ENCODE data around the gene OPRPN.

OPRPN gene, protein sequence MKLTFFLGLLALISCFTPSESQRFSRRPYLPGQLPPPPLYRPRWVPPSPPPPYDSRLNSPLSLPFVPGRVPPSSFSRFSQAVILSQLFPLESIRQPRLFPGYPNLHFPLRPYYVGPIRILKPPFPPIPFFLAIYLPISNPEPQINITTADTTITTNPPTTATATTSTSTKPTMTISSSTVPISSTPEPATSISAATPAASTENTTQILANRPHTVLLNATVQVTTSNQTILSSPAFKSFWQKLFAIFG

DNA sequence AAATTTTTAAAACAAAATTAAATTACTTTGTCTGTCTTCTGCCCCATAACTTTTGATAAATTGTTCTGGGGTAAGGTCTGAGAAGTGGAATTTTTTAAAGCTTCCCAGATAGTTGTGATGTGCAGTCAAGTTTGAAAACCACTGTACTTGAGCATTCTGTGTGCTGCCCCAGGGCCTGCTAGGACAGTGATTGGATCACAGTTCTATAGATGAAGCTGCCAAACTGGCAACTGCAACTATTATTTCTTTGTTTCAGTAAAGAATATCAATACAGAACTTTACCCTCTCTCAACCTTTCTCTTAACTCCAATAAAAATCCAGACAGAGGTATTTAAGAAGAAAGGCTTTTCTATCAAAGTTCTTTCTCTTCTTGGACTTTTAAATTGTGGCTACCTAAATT, at the start of gene OPRPN:
Gene OPRPN, plus strand, starts transcription at position 361 of the 400 bp plus-strand sequence. CDS start 1,346 bp downstream, outside the sequence.
- Histone ChIP-seq H3K4me3 (ENCODE audit: insufficient read length, low read depth) (no peak within 1 kb of the TSS), H3K4me1 (ENCODE audit: insufficient read depth, insufficient read length) (no peaks in the 10 kb centered on the region), H3K27me3 (ENCODE audit: insufficient read depth, insufficient read length) (no peaks in the 10 kb centered on the region), H3K9ac (ENCODE audit: insufficient read length, low read depth) (no peak within 1 kb of the TSS), H3K9me3 (ENCODE audit: insufficient read depth, low read length) (no peaks in the 10 kb centered on the region), H3K36me3 (ENCODE audit: insufficient read depth, insufficient read length, low read length) (no peaks in the 10 kb centered on the region)
- TF ChIP-seq ZNF274 (IDR thresholded peaks at IDR 0.05; ENCODE audit: low read depth, low read length) = no peak
- TF ChIP-seq SUZ12 (IDR thresholded peaks at IDR 0.05; ENCODE audit: extremely low read depth, insufficient read depth, insufficient read length) = no peak
- no peak for TF ChIP-seq YY1 (IDR thresholded peaks at IDR 0.05; ENCODE audit: insufficient read depth, insufficient read length)
- no peak for DNase-seq (ENCODE audit: low read depth, low spot score)

DNA sequence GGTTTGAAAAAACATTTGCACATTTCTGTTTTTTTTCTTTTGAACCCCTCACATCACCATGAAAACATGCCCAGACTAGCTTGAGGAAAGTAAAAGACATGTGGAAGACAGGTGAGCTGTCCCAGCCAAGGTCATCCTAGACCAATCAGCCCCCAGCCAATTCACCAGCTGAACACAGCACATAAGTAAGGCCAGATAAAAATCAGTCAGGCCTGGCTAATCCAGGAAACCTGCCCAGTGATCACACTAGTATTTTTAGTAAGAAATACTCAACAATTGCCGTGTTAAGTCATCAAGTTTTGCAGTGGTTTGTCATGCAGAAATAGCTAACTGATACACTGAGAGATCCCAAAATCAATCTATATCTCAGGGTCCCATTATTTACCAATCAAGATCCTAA, 41.6 kb upstream of the OPRPN start:
- no peak overlapping the region for H3K4me3 ChIP-seq (ENCODE audit: insufficient read length, low read depth)
- H3K4me1 ChIP-seq (ENCODE audit: insufficient read depth, insufficient read length) = no peaks in the 10 kb centered on the region
- no peak for DNase-seq (ENCODE audit: low read depth, low spot score)
- no peaks in the 10 kb centered on the region for H3K36me3 ChIP-seq (ENCODE audit: insufficient read depth, insufficient read length, low read length)
- H3K9ac ChIP-seq (ENCODE audit: insufficient read length, low read depth) = no peak overlapping the region
- H3K27me3 ChIP-seq (ENCODE audit: insufficient read depth, insufficient read length) = no peaks in the 10 kb centered on the region
- no peak for TF ChIP-seq YY1 (IDR thresholded peaks at IDR 0.05; ENCODE audit: insufficient read depth, insufficient read length)
- no peak for TF ChIP-seq ZNF274 (IDR thresholded peaks at IDR 0.05; ENCODE audit: low read depth, low read length)
- TF ChIP-seq SUZ12 (IDR thresholded peaks at IDR 0.05; ENCODE audit: extremely low read depth, insufficient read depth, insufficient read length) = no peak
- H3K9me3 ChIP-seq (ENCODE audit: insufficient read depth, low read length) = no peaks in the 10 kb centered on the region

DNA sequence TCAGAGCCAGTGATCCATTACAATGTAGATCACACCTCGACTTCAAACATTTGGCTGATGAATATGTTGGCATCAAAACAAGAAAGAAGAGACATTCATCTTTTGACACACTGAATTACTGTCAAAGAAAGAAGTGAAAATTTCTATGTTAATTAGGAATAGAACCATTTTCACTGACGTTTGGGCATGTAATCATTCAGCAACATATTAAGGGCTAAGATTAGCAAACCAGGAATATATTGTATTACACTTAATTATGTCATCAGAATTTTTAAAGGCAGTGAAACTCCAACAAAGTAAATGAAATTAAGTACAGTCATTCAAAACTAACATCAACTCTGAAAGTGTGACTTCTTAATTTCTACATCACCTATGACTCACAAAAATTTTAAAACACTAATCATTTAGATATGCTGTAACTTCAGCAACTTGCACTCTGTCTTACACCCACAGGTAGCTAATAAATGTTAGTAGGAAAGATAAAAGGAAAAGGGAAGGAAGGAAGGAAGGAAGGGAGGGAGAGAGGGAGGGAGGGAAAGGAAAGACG, 38.6 kb upstream of the OPRPN start:
- H3K9me3 ChIP-seq (ENCODE audit: insufficient read depth, low read length) = no peaks in the 10 kb centered on the region
- no peaks in the 10 kb centered on the region for H3K36me3 ChIP-seq (ENCODE audit: insufficient read depth, insufficient read length, low read length)
- no peak overlapping the region for H3K4me3 ChIP-seq (ENCODE audit: insufficient read length, low read depth)
- H3K9ac ChIP-seq (ENCODE audit: insufficient read length, low read depth) = no peak overlapping the region
- TF ChIP-seq SUZ12 (IDR thresholded peaks at IDR 0.05; ENCODE audit: extremely low read depth, insufficient read depth, insufficient read length) (no peak), YY1 (IDR thresholded peaks at IDR 0.05; ENCODE audit: insufficient read depth, insufficient read length) (no peak)
- no peaks in the 10 kb centered on the region for H3K27me3 ChIP-seq (ENCODE audit: insufficient read depth, insufficient read length)
- no peaks in the 10 kb centered on the region for H3K4me1 ChIP-seq (ENCODE audit: insufficient read depth, insufficient read length)
- no peak for DNase-seq (ENCODE audit: low read depth, low spot score)

DNA sequence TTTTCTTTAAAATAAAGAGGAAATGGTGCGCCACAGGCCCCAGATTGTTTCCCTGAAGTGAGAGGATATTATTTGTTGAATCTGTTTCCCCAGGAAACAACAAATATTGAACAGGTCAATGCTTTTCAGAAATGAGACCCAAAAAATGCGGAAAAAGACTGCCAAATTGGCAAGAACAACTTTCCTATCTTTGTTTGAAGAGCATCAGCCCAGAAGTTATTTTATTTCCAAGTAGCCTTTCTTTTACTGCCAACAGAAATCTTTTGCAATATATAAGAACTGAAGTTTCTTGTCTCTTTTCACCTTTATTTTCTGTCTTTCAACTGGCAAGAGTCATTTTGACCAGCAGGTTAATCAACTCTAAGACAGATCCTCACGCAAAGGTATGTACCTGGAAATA, 37.3 kb upstream of the OPRPN start, which contains the start of gene SMR3A:
Gene SMR3A, plus strand, starts transcription at position 301 of the 400 bp plus-strand sequence. CDS start 1,356 bp downstream, outside the sequence.
- DNase-seq (ENCODE audit: low read depth, low spot score) = no peak
- Histone ChIP-seq H3K36me3 (ENCODE audit: insufficient read depth, insufficient read length, low read length) (no peaks in the 10 kb centered on the region), H3K27me3 (ENCODE audit: insufficient read depth, insufficient read length) (no peaks in the 10 kb centered on the region), H3K4me3 (ENCODE audit: insufficient read length, low read depth) (no peak within 1 kb of the TSS), H3K9me3 (ENCODE audit: insufficient read depth, low read length) (no peaks in the 10 kb centered on the region), H3K4me1 (ENCODE audit: insufficient read depth, insufficient read length) (no peaks in the 10 kb centered on the region), H3K9ac (ENCODE audit: insufficient read length, low read depth) (no peak within 1 kb of the TSS)
- no peak for TF ChIP-seq SUZ12 (IDR thresholded peaks at IDR 0.05; ENCODE audit: extremely low read depth, insufficient read depth, insufficient read length)
- TF ChIP-seq YY1 (IDR thresholded peaks at IDR 0.05; ENCODE audit: insufficient read depth, insufficient read length) = no peak
- TF ChIP-seq ZNF274 (IDR thresholded peaks at IDR 0.05; ENCODE audit: low read depth, low read length) = no peak

DNA sequence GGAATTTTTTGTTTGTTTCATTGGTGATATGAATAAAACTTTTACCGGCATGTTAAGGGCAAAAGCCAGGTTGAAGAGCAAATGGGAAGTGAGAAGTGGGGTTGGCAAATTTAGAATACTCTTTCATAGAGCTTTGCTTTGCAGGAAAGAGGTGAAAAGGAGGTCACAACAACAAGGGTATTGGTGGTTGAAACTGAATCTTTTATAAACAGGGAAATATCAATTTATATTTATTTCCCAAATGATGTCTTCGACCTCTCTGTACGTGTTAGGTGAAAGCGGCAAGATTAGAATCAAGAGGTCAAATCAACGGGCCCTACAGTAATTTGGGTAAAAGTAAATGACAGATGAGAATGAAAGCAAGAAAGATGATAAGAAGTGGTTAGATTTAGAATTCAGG, 33.7 kb upstream of the OPRPN start:
- H3K27me3 ChIP-seq (ENCODE audit: insufficient read depth, insufficient read length) = no peaks in the 10 kb centered on the region
- H3K9ac ChIP-seq (ENCODE audit: insufficient read length, low read depth) = no peak overlapping the region
- no peaks in the 10 kb centered on the region for H3K36me3 ChIP-seq (ENCODE audit: insufficient read depth, insufficient read length, low read length)
- no peak overlapping the region for H3K4me3 ChIP-seq (ENCODE audit: insufficient read length, low read depth)
- TF ChIP-seq ZNF274 (IDR thresholded peaks at IDR 0.05; ENCODE audit: low read depth, low read length) (no peak), SUZ12 (IDR thresholded peaks at IDR 0.05; ENCODE audit: extremely low read depth, insufficient read depth, insufficient read length) (no peak), YY1 (IDR thresholded peaks at IDR 0.05; ENCODE audit: insufficient read depth, insufficient read length) (no peak)
- no peaks in the 10 kb centered on the region for H3K9me3 ChIP-seq (ENCODE audit: insufficient read depth, low read length)
- H3K4me1 ChIP-seq (ENCODE audit: insufficient read depth, insufficient read length) = no peaks in the 10 kb centered on the region
- DNase-seq (ENCODE audit: low read depth, low spot score) = no peak

DNA sequence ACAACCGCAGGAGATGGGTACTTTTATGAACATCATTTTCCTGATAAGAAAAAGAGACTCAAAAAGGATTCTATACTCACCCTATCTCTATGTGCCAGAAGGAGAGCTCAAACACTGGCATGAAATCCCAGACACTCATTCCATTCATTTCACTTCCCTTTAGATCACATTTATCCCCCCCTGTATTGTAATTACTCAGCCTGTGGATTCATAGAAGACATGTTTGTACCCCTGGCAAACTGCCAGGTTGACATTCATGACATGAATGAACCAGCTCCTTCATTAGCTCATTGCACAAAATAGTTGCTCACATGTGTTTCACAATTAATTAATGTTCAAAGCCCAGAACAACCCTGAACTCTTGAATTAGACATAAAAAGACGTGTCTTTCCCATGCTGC, 32.3 kb upstream of the OPRPN start:
- Histone ChIP-seq H3K9me3 (ENCODE audit: insufficient read depth, low read length) (no peaks in the 10 kb centered on the region), H3K36me3 (ENCODE audit: insufficient read depth, insufficient read length, low read length) (no peaks in the 10 kb centered on the region), H3K27me3 (ENCODE audit: insufficient read depth, insufficient read length) (no peaks in the 10 kb centered on the region), H3K4me3 (ENCODE audit: insufficient read length, low read depth) (no peak overlapping the region), H3K9ac (ENCODE audit: insufficient read length, low read depth) (no peak overlapping the region), H3K4me1 (ENCODE audit: insufficient read depth, insufficient read length) (no peaks in the 10 kb centered on the region)
- TF ChIP-seq ZNF274 (IDR thresholded peaks at IDR 0.05; ENCODE audit: low read depth, low read length) = no peak
- no peak for TF ChIP-seq SUZ12 (IDR thresholded peaks at IDR 0.05; ENCODE audit: extremely low read depth, insufficient read depth, insufficient read length)
- no peak for TF ChIP-seq YY1 (IDR thresholded peaks at IDR 0.05; ENCODE audit: insufficient read depth, insufficient read length)
- DNase-seq (ENCODE audit: low read depth, low spot score) = no peak

DNA sequence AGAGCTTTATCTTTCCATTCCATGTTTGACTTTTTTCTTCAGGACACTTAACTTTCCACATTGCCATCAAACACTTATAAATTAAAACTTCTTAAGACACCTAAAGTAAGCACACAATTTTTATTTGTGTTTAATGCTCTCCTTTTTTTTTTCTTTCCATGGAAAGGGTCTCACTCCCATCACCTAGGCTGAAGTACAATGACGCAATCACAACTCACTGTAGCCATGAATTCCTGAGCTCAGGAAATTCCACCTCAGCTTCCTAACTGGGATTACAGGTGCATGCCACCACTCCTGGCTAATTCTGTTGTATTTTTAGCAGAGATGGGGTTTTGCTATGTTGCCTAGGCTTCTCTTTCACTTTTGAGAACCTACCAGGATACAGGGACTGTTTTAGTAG, 29.9 kb upstream of the OPRPN start:
- no peak for TF ChIP-seq SUZ12 (IDR thresholded peaks at IDR 0.05; ENCODE audit: extremely low read depth, insufficient read depth, insufficient read length)
- H3K27me3 ChIP-seq (ENCODE audit: insufficient read depth, insufficient read length) = no peaks in the 10 kb centered on the region
- H3K36me3 ChIP-seq (ENCODE audit: insufficient read depth, insufficient read length, low read length) = no peaks in the 10 kb centered on the region
- H3K4me1 ChIP-seq (ENCODE audit: insufficient read depth, insufficient read length) = no peaks in the 10 kb centered on the region
- no peaks in the 10 kb centered on the region for H3K9me3 ChIP-seq (ENCODE audit: insufficient read depth, low read length)
- no peak overlapping the region for H3K4me3 ChIP-seq (ENCODE audit: insufficient read length, low read depth)
- no peak for DNase-seq (ENCODE audit: low read depth, low spot score)
- no peak overlapping the region for H3K9ac ChIP-seq (ENCODE audit: insufficient read length, low read depth)

All from NT2/D1 (cell line).